GM23248 (cell line): Measurements from ENCODE around the gene ANKFN1.

Source experiments
- EZH2 ChIP-seq: fragments of 200-600 bp; sonication (generic); IDR thresholded peaks from 2 replicates; pipeline ENCODE4 v1.6.1; 2018; ENCODE audit warnings: antibody characterized with exemption, mild to moderate bottlenecking; ENCODE audit not compliant: insufficient read depth, poor library complexity, severe bottlenecking
- EZH2phosphoT487 ChIP-seq: fragments of 200-600 bp; sonication (generic); IDR thresholded peaks from 2 replicates; pipeline ENCODE4 v1.6.1; 2018; ENCODE audit warnings: antibody characterized with exemption, moderate library complexity, mild to moderate bottlenecking, low read depth; ENCODE audit not compliant: insufficient read depth

- TF ChIP-seq EZH2 (no peak), EZH2phosphoT487 (no peak)
These were observed 343.9 kb downstream of the ANKFN1 start for GRCh38 chr17:56497132-56497531.
